A549 treated with CpdA at 1 μM for 4 hours (cell line): ENCODE results near the gene LARP1. TPM values are rescaled to one million over a fixed set of nuclear protein-coding genes. Genes with fewer than 3 reads are reported as not detected.

Experiments used
- total RNA-seq: library from RNA; stranded (reverse); fragments of 200-300 nt; extraction: Qiagen RNA extraction; gene quantifications from 5 replicates; pipeline ENCODE4 v1.2.3, GENCODE V29; 2022; ENCODE audit warnings: low read depth

LARP1 gene
- 116 to 149 TPM (median 138 TPM) in 5 replicates for total RNA-seq

DNA sequence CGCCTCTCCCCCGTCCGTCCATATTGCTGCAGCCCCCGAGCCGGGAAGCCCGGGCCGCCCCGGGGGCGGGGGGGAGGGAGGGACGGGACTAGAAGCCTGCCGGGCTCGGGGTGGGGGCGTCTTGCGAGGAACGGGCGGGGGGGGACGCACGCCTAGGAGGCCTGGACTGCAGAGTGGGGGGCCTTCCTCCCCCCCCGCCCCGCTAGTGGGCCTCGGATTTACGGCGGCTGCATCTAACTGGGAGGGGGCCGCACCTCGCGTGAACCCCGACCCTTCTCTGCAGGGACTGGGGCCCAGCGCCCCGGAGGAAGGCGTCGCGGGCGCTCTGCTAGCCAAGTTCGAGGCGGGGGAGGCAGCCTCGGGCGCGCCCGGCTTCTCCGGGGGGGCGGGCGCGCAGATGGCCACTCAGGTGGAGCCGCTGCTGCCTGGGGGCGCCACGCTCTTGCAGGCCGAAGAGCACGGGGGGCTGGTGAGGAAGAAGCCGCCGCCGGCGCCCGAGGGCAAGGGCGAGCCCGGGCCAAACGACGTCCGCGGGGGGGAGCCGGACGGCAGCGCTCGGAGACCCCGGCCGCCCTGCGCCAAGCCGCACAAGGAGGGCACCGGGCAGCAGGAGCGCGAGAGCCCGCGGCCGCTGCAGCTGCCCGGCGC, at the start of gene LARP1:
Gene LARP1, plus strand, starts transcription at position 17 of the 648 bp plus-strand sequence. Its CDS starts 381 bp downstream, at position 398.

DNA sequence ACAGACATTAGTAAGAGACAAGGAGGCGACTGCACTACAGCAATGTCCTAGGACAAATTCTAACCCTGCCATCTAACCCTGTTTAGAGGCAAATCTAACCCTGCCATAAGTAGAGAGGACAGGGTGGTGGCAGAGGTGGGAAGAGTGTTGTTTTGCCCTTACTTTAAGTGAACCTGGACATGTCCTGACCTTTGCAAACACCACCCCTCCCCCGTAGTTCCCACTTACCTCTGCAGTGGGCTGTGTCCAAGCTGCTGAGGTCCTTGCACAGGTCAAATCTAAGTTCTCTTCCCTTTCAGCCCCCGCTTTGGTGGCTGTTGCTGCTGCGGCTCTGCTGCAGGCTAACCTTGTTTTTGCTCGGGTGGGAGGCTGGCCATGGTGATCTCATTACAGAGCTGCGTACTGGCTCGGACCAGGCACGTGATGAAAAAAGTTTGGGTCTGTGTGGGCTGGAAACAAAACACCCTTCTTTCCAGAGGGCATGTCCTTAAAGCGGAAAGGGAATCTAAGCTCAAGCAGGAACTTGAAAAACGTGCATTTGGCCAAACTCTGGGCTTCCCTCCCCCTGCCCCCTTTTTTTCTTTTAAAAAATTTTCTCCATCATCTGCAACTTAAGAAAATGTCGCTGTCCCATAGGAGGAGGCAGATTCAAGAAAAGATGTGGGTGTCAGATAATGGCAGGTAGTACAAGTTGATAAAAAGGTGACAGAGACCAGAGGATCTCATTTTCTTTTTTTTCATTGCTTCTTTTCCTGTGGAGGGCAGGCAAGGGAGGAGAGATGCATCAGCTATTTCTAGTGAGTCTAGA, 95.3 kb downstream of the LARP1 start, which contains the start of gene FAXDC2:
Gene FAXDC2, minus strand, starts transcription at position 349 of the 808 bp plus-strand sequence. CDS start 12,425 bp downstream, outside the sequence.

DNA sequence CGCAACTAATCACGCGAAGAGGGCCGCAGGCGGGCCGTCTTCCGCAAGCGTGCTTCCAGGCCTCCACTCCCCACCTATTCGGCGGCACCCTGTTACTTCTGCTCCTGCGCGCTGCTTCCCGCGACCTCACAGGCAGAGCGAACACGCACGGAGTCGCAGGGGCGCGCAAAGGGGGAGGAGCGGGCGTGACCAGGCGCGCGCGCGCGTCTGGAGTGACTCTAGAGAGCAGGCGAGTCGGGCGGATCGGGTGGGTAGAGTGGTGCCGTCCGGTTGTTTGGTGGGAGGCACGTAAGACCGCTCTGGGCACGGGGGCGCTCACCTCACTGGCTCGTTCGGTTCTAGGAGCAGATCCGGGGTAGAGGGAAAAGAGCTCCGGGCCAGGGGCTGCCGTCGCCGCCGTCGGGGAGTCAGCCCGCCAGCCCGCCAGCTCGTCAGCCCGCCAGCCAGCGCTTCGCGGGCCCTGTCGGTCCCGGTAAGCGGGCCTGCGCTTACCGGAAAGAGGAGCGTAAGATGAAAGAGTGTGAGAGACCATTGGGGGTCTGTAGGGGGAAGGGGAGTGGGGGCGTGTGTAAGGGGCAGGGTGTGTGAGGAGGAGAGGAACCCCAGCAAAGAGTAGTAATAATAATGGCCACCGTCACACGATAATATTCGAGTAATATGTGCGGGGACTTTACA, 103.3 kb downstream of the LARP1 start, which contains the start of gene CNOT8:
Gene CNOT8, plus strand, starts transcription at position 331 of the 675 bp plus-strand sequence. CDS start 4,652 bp downstream, outside the sequence.

Other genes starting within 250 kb of the LARP1 start
- gene FAXDC2, start 95.2 kb downstream of the LARP1 start, total RNA-seq = 0.02 to 0.33 TPM (median 0.10 TPM) in 5 replicates
- gene CNOT8, start 103.2 kb downstream of the LARP1 start, total RNA-seq = 35.9 to 45.7 TPM (median 38.2 TPM) in 5 replicates
- 23.9 to 28.2 TPM (median 25.3 TPM) in 5 replicates for gene GEMIN5, start 182.8 kb downstream of the LARP1 start, total RNA-seq
- gene MRPL22, start 185.7 kb downstream of the LARP1 start, total RNA-seq = 44.2 to 63.2 TPM (median 61.2 TPM) in 5 replicates